Heart left ventricle (tissue), 13 donors: Measurements from ENCODE around the gene MMP24OS.

Source experiments
- POLR2A ChIP-seq, 2 donors: fragments of 450-650 bp; IDR thresholded peaks; one replicate each; pipeline ENCODE4 v1.6.1; 2017; ENCODE audit warnings: antibody characterized with exemption in 2 of 2, mild to moderate bottlenecking in 2 of 2, moderate library complexity in 2 of 2
- TF ChIP-seq, protein P1 (sequence below), 12 donors: fragments of 200-600 bp; sonication (generic) in 4 of 12; IDR thresholded peaks; one replicate each; pipeline versions ENCODE4 v1.5.0 to v1.8.0; 2018 to 2022; ENCODE audit warnings: antibody characterized with exemption in 12 of 12, mild to moderate bottlenecking in 5 of 12
- donor health status: ischemic (EF 13 %, LVEDD 7.1; RV severe dilation, severe dysfunction).
- donor health status: DM: no; HTN: yes; CAD: no.
- donor health status: DM: no; HTN: no; CAD: no.
- donor health status: ischemic (EF 25% LVEDD 6.9; RV normal size, moderate dysfunction).
- donor health status: ischemic (EF 25% LVEDD 5.7; RV mildly dilated, moderate dysfunction).
- donor health status: ischemic (EF 35%, LVEDD 5.7; RV mildly dilated, moderate dysfunction).
- donor health status: nonischemic (EF 11% LVEDD 7.7; RV severe dilation, severe dysfunction).
- donor health status: DM: yes; HTN: yes; CAD: no.
- donor health status: PGD.
- donor health status: ischemic (EF 29% LVEDD 5.4; RV normal size, mild dysfunction).
- donor health status: nonischemic (EF 23%, LVEDD 6.1; RV moderate dilation, normal function).

DNA sequence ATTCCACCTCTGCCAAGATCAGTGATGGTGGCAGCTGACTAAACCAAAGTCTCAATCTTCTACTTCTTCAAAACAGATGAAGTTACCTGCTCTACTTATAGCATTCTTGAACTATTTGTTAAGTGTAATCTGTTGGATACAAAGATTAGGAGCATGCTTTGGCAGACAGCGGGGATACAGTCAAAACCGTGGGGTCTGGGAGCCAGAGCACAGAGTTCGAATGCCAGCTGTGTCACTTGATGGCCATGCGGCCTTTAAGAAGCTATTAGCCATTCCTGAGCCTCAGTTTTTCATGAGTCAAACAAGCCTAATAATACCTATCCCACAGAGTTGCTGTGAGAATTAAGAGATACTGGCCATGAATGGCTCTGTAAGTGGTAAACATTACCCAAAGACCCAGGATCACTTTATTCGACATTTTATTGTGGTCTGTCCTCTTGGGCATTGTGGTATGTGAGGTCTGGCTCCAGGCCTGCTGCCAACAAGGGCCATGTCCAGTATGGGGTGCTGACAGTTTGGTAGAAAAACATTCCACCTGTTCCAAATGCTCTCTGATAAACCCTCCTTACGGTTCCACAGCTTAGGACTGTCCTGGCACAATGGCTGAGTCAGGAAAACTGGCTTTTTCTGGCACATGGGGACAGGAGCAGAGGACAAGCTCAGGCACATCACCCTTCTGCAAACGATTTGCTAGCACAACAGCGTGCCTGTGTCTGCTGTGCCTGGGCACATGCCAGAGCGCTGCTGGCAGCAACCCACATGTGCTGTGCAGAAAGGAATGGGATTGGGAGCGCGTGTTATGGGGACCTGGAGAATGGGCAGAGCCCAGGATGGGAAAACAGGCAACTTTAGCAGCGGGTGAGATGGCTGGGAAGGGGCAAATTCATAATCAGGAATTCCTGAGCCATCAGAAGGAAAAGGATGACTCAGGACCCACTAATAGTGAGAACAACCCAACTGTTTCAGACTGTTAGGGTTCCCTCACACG is 30.0 kb upstream of the MMP24OS start:
- TF ChIP-seq POLR2A (IDR thresholded peaks at IDR 0.05) = no peak
- TF ChIP-seq, protein P1, sequence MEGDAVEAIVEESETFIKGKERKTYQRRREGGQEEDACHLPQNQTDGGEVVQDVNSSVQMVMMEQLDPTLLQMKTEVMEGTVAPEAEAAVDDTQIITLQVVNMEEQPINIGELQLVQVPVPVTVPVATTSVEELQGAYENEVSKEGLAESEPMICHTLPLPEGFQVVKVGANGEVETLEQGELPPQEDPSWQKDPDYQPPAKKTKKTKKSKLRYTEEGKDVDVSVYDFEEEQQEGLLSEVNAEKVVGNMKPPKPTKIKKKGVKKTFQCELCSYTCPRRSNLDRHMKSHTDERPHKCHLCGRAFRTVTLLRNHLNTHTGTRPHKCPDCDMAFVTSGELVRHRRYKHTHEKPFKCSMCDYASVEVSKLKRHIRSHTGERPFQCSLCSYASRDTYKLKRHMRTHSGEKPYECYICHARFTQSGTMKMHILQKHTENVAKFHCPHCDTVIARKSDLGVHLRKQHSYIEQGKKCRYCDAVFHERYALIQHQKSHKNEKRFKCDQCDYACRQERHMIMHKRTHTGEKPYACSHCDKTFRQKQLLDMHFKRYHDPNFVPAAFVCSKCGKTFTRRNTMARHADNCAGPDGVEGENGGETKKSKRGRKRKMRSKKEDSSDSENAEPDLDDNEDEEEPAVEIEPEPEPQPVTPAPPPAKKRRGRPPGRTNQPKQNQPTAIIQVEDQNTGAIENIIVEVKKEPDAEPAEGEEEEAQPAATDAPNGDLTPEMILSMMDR (IDR thresholded peaks at IDR 0.05) = no peak
